GM23338 (cell line): ENCODE measurements around the gene OR6K3. TPM values are rescaled to one million over a fixed set of nuclear protein-coding genes. Genes with fewer than 3 reads are reported as not detected.

Experiments
- ATAC-seq: fragments of 200-7000 bp; cut with Tn5 transposase; 3 replicates; pipeline ENCODE4 v1.9.1; 2020
- DNase-seq: peaks from one replicate; pipeline ENCODE4 v3.0.0-alpha.2; 2015; ENCODE audit warnings: low spot score
- H2AFZ ChIP-seq: fragments of 200-600 bp; sonication (generic); 2 replicates; pipeline ENCODE4 v1.8.0; 2016; ENCODE audit warnings: antibody characterized with exemption, mild to moderate bottlenecking, moderate library complexity
- H3F3A ChIP-seq: fragments of 200-600 bp; sonication (generic); replicated peaks from 2 replicates; pipeline ENCODE4 v1.8.0; 2017; ENCODE audit warnings: antibody characterized with exemption, mixed run types, low read depth
- H3K27ac ChIP-seq: fragments of 200-600 bp; sonication (generic); 2 replicates; pipeline ENCODE4 v1.6.1; 2016; ENCODE audit warnings: low read depth
- H3K27me3 ChIP-seq: fragments of 200-600 bp; sonication (generic); 2 replicates; pipeline ENCODE4 v1.8.0; 2016; ENCODE audit warnings: mild to moderate bottlenecking, mixed run types, moderate library complexity; ENCODE audit not compliant: insufficient read depth
- H3K36me3 ChIP-seq: fragments of 200-600 bp; sonication (generic); 2 replicates; pipeline ENCODE4 v1.8.0; 2016; ENCODE audit warnings: mild to moderate bottlenecking; ENCODE audit not compliant: insufficient read depth
- H3K4me1 ChIP-seq: fragments of 200-600 bp; sonication (generic); 2 replicates; pipeline ENCODE4 v1.8.0; 2016; ENCODE audit warnings: mild to moderate bottlenecking, moderate library complexity; ENCODE audit not compliant: insufficient read depth
- H3K4me2 ChIP-seq: fragments of 200-600 bp; sonication (generic); 2 replicates; pipeline ENCODE4 v1.7.1; 2017; ENCODE audit warnings: mixed run types
- H3K4me3 ChIP-seq: fragments of 200-600 bp; sonication (generic); 2 replicates; pipeline ENCODE4 v1.6.1; 2016; ENCODE audit warnings: mixed run types
- H3K79me2 ChIP-seq: fragments of 200-600 bp; sonication (generic); replicated peaks from 2 replicates; pipeline ENCODE4 v1.8.0; 2017; ENCODE audit warnings: mild to moderate bottlenecking; ENCODE audit not compliant: insufficient read depth
- H3K9me2 ChIP-seq: fragments of 200-600 bp; sonication (generic); 2 replicates; pipeline ENCODE4 v1.8.0; 2017; ENCODE audit not compliant: insufficient read depth
- H4K20me1 ChIP-seq: fragments of 200-600 bp; sonication (generic); replicated peaks from 2 replicates; pipeline ENCODE4 v1.8.0; 2017; ENCODE audit warnings: mild to moderate bottlenecking; ENCODE audit not compliant: insufficient read depth
- H3K27ac Mint-ChIP-seq: 2 replicates; pipeline ENCODE4 v1.8.0; 2020; ENCODE audit warnings: inconsistent platforms, mild to moderate bottlenecking, moderate library complexity, mixed read lengths
- H3K27me3 Mint-ChIP-seq: 3 replicates; pipeline ENCODE4 v1.8.0; 2022; ENCODE audit warnings: low read depth, mild to moderate bottlenecking, moderate library complexity, mixed read lengths, inconsistent platforms; ENCODE audit not compliant: insufficient read depth, poor library complexity
- H3K36me3 Mint-ChIP-seq: 3 replicates; pipeline ENCODE4 v1.8.0; 2021; ENCODE audit warnings: low read depth, mild to moderate bottlenecking, inconsistent platforms, moderate library complexity, mixed read lengths
- H3K4me1 Mint-ChIP-seq: 3 replicates; pipeline ENCODE4 v1.8.0; 2020; ENCODE audit warnings: mild to moderate bottlenecking, inconsistent platforms, mixed read lengths
- H3K4me3 Mint-ChIP-seq: 3 replicates; pipeline ENCODE4 v1.8.0; 2021; ENCODE audit warnings: moderate library complexity, mild to moderate bottlenecking, inconsistent platforms, mixed read lengths
- H3K9me3 Mint-ChIP-seq: 3 replicates; pipeline ENCODE4 v1.8.0; 2020; ENCODE audit warnings: moderate library complexity, mild to moderate bottlenecking, inconsistent platforms, mixed read lengths
- JUNB ChIP-seq: IDR thresholded peaks from one replicate; pipeline ENCODE4 v1.6.1; 2016; ENCODE audit warnings: antibody characterized with exemption; ENCODE audit not compliant: unreplicated experiment
- NANOG ChIP-seq: IDR thresholded peaks from 2 replicates; pipeline ENCODE4 v1.6.1; 2016; ENCODE audit warnings: antibody characterized with exemption, borderline replicate concordance
- REST ChIP-seq: IDR thresholded peaks from one replicate; pipeline ENCODE4 v1.6.1; 2018; ENCODE audit warnings: antibody characterized with exemption; ENCODE audit not compliant: unreplicated experiment
- ZNF462 ChIP-seq: fragments of 250-450 bp; sonication (Bioruptor Pico); IDR thresholded peaks from 2 replicates; pipeline ENCODE4 v1.5.0; 2020; ENCODE audit warnings: mild to moderate bottlenecking, moderate library complexity
- long read RNA-seq: library from polyadenylated mRNA; unstranded; transcript quantifications from one replicate; pipeline ENCODE4 v2.0.0, GENCODE V29; 2020; ENCODE audit not compliant: unreplicated experiment
- polyA plus RNA-seq: library from polyadenylated mRNA; unstranded; fragments of >200 nt; fragmentation: Nextera tagmentation; extraction: Ambion mirVana; gene quantifications from 2 replicates; pipeline ENCODE4 v1.2.1, GENCODE V29; 2016
- total RNA-seq: library from RNA; depleted of rRNA; stranded (reverse); fragments of >200 nt; shearing (Covaris generic); gene quantifications from 2 replicates; pipeline ENCODE4 v1.2.3, GENCODE V29; 2014; rRNA removed

The OR6K3 gene
- total RNA-seq (not detected in 2 replicates), polyA plus RNA-seq (not detected in 2 replicates)
- long read RNA-seq, result 0 reads

GRCh38 chr1:158720620-158721019 lies at the start of gene OR6K3:
TSS of gene OR6K3 (minus strand) at chr1:158720720. CDS start at chr1:158718115, 2,605 bp downstream.
- Histone ChIP-seq H4K20me1 (no peaks in the 10 kb centered on the region), H2AFZ (no peak within 1 kb of the TSS), H3K4me1 (no peaks in the 10 kb centered on the region), H3K27me3 (no peaks in the 10 kb centered on the region), H3K9me2 (no peaks in the 10 kb centered on the region), H3K36me3 (no peaks in the 10 kb centered on the region), H3K79me2 (no peaks in the 10 kb centered on the region), H3F3A (no peaks in the 10 kb centered on the region), H3K4me2 (no peak within 1 kb of the TSS), H3K27ac (no peak within 1 kb of the TSS), H3K4me3 (no peak within 1 kb of the TSS)
- Mint-ChIP-seq H3K27ac (no peak within 1 kb of the TSS), H3K4me3 (no peak within 1 kb of the TSS), H3K4me1 (no peaks in the 10 kb centered on the region), H3K36me3 (no peaks in the 10 kb centered on the region), H3K27me3 (no peaks in the 10 kb centered on the region), H3K9me3 (no peaks in the 10 kb centered on the region)
- DNase-seq (no peak), ATAC-seq (no peak)
- TF ChIP-seq NANOG (no peak), ZNF462 (CRISPR knock-in tag) (no peak), REST (no peak), JUNB (no peak)
